ENCODE measurements around the gene OTOS. TPM values are rescaled to one million over a fixed set of nuclear protein-coding genes. Genes with fewer than 3 reads are reported as not detected.
A peak's percentile ranks its signal among the peaks of the same experiment; 100 is the strongest.

OTOS gene
- total RNA-seq, 1 donor from 2014 or later: not detected

DNA sequence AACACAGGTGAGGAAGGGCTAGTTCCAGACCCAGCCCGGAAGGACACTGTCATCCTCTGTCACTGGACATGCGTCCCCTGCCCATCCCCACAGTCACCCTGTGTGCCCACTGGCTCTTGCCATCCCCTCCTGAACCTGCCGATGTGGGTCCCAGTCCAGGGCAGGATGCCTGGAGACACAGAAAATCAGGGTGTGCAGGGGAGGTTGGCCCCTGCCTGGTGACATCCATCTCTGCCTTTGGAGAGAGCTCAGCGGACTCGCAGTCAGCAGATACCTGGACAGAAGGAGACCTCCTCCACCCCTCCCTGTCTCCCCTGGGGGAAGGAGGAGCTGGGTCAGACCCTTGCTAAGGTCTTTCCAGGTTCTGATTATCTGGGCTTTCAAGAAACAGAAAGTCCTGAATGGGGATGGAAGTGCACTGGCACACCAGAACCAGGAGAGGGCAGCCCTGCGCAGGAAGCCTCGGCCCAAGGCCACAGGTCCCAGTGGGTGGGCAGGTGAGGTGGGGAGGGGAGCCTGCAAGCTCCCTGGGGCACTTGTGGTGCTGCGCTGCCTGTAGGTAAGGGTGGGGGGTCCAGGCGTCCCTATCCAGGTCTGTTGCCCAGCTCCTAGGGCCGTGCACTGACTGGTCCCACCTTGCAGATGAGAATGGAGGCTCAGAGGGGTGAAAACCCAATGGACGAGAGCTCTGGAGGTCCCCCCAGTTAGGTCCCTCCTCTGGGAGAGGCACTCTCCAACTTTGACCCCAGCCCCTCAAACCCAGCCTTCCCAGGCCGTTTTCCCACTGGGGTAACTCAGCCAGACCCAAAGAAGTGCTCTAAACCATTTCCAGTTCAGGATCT is 9.7 kb upstream of the OTOS start:
- peak; percentile 45 for ATAC-seq

DNA sequence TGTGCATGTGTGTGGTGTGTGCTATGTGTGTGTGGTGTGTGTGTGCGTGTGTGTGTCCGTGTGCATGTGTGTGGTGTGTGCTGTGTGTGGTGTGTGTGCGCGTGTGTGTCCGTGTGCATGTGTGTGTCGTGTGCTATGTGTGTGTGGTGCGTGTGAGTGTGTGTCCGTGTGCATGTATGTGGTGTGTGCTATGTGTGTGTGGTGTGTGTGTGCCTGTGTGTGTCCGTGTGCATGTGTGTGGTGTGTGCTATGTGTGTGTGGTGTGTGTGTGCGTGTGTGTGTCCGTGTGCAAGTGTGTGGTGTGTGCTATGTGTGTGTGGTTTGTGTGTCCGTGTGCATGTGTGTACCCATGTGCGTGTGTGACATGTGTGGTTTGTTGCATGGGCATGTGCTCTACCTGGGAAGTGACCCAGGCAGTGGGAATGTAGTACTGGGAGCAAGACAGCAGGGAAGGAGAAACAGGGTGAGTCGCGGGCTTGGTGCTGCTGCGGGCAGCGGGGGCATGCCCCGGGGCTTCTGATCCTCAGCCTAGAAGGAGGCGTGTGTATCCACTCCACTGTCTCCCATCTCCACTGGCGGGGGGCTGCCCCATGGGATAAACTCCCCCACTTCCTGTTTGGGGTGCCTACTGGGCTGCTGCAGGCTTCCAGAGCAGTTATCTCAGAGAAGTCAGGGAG is 7.6 kb upstream of the OTOS start:
- ATAC-seq: no peak

DNA sequence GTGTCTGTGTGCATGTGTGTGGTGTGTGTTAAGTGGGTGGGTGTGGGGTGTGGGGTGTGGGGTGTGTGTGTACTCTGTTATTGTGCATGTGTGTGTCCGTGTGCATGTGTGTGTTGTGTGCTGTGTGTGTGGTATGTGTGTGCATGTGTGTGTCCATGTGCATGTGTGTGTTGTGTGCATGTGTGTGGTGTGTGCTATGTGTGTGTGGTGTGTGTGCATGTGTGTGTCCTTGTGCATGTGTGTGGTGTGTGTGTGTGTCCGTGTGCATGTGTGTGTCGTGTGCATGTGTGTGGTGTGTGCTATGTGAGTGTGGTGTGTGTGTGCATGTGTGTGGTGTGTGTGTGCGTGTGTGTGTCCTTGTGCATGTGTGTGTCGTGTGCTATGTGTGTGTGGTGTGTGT is 6.9 kb upstream of the OTOS start:
- no peak for ATAC-seq

DNA sequence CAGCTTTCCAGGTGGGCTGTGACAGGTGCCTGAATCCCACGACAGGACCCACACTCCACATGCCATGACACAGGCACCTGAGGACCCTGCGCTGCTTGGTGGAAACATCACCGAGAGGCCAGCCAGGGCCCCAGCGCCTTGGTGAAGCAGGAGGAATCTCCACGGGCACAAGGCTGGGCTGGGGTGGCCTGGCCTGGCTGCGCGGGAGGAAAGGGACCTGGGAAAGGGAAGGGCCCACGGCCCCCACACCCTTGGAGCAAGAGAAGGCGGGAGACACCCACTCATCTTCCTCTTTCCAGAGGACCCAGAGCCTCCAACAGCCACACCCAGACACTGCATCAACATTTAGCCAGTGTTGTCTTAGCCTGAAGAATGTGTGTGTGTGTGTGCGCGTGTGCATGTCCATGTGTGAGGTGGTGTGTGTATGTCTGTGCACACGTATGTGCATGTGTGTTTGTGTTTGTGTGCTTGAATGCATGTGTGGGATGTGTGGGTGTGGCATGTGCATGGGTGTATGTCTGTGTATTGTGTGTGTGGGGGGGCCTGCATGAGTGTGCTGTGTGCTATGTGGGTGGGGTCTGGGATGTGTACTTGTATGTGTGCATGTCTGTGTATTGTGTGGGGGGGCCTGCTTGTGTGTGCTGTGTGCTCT is 6.3 kb upstream of the OTOS start:
- no peak for ATAC-seq

DNA sequence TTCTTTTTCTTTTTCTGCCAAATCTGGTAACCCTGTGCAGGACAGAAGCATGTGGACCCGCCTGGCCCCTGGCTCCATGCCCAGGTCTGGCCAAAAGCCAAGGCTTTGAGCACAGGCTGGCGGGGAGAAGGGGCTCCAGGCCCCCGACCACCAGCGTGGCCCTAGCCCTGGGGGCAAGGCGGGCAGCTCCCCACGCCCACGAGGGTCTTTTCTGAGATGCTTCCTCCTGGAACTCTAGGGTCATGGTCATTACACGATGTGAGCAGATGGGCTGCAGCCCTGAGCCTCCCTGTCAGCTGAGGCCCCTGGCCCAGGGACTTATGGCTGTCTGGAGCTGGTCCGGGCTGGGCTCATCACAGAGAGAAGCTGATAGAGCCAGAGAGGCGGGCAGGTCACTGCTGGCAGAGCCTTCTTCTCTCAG is 5.7 kb upstream of the OTOS start:
- no peak for ATAC-seq

DNA sequence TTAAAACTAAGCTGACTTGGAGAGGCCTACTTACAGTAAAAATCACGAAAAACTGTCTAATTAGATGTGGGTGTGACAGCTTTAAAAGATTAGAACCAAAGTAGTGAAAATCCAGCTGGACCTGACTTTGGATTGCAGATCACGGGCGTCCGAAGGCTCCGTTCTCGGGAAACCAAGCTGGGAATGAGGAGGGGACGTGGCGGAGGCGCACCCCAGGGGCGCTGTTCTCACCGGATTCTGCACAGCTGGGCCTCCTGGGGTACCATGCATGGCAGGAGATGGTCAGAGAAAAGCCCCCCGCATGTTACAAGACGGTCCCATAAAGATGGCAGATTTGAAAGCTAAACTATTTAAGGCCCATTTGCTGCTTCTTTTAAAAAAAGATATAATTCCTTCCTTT is 5.0 kb upstream of the OTOS start:
- ATAC-seq: no peak

DNA sequence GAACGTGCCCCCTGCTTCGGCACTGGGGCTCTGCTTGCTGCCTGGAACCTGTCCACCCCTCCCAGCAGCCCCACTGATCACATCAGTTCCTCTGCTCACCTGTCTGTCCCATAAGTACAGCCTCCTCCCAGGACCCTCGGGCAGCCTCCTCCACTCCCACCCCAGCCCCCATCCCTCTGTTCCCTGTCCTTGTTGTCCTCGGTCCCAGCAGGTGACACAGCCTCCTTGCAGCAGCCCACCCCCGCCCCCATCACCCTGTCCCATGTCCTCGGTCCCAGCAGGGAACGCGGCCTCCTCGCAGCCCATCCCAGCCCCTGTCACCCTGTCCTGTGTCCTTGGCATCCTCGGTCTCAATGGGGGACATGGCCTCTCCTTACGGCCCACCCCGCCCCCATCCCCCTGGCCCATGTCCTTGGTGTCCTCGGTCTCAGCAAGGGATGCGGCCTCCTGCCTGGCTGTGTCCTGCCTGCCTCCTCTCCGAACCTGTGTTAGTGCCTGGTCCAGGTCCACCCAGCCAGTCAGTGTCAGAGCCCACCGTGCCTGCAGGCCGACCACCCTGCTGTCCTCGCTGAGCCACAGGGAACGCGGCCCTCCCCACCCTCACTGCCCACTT is 4.3 kb upstream of the OTOS start:
- ATAC-seq: no peak

DNA sequence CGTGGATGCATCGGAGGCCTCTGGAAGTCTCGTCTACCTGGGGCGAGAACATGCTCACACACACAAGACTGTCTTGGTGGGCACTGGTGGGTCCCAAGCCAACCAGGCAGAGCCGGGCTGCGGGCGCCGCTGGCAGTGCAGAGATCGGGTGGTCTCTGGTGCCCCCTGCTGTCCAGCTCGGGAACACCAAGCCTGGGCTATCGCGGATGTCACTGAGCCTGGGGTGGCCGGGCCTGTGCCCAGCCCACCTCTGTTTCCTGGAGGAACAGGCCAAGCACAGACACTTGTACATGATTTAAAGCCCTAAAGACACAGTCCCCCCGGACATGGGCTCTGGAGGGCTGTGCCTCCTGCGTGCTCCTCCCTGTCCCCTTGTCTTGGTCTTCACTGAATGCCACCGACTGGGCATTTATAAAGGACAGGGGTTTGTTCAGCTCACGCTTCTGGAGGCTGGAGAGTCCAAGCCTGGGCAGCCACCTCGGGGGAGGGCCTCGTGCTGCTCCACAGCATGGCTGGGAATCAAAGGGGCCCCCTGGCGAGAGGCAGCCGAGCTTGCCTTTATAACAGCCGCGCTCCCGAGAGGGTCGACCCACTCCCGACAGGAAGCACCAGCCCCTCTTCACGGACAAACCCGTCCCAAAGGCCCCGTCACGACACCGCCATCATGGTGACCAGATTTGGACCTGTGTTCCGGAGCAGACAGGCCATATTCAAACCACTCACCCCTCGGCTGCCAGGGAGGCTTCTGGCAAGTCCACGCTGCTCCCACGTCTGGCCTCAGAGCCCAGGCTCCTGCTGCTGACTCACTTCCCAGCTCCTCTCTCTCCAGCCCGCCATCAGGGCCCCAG is 3.6 kb upstream of the OTOS start:
- ATAC-seq: peak; percentile 79

DNA sequence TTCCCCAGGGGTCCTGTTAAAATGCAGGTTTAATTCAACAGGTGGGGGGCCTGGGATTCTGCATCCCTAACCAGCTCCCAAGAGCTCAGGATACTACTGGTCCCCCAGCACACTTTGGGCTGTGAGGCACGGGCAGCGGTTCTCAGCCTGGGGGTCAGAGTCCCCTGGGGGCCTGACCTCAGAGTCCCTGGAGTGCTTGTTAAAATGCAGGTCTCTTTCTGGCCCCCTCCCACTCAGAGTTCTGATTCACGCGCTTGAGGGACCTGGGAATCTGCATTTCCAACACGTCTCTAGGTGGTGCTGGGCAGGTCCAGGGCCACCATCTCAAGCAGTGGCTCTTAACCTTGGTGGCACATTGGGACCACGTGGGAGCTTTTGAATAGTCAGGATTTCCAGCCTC is 2.8 kb upstream of the OTOS start:
- no peak for ATAC-seq

DNA sequence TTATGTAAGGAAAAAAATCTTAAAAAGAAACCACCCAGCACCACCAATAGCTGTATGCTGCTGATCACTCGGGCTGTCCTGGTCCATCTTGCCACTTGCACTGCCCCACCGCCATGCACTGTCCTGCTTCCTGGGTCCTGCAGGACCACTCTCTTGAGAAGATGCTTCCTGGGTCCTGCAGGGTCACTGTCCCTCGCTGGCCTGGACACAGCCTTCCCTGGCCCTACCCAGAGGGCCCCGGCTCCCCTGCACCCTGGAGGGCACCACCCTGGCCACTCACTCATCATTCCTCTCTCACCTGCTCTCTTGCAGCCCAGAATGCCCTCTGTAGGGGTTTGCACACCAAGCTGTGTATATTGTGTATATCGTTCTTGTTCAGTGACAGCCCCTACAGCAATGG is 2.4 kb upstream of the OTOS start:
- no peak for ATAC-seq

DNA sequence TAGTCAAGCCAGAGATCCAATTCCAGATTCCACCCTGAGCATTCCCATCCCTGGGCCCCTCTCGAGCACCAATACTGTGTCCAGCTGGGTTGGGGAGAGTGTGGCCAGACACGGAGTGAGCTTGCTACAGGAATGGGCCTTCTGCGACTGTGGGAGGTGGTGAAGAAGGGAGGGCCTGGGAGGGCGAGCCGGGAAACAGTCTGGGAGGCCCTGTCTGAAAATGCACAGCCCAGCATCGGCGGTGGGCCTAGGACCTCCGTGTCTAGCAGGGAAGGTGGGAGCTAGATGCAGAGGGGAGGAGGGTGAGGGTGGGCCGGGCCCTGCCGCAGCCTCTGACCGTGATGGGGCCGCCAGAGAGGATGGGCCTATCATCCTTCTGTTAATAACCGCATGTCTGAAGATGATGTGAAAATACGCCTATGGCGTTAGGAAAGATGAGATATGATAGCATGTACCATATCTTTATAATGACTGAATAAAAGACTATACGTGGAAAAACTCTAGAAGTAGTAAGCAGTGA is 1.9 kb upstream of the OTOS start:
- ATAC-seq: no peak

DNA sequence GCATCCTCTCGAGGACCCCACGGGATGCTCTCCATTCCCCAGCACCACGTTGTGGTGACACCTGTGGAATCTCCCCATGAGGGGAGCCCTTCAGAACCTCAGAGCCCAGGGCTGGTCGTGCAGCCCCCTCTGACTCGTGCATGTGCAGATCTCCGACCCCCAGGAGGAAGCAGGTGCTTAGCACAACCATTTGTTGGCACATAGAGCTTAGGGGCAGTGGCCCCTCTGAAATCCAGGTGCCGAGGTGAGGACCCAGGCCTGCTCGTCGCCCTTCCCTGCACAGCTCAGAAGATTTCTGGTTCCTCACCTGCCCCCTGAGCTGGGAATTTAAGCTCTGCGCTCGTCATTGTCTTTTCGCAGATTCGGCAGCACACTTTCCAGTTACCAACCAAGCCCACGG is 1.3 kb upstream of the OTOS start:
- ATAC-seq: no peak

DNA sequence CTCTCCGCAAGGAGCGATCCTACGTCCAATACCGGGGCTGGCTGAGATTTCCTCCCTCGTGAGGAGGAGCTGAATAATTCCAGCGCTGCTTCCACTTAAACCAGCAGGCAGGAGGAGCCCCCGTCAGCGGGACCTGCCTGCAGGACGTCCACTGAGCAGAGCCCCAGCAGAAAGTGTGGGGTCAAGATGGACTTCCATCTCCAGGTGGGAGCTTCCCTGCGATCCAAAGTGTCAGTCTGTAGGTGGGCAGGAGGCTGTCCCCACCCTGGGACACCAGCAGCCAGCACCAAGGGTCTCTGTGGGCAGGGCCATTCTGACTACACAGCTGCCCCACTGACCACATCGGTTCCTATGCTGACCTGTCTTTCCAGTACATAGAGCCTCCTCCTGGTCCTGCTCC is 462 bp upstream of the OTOS start:
- no peak for ATAC-seq

DNA sequence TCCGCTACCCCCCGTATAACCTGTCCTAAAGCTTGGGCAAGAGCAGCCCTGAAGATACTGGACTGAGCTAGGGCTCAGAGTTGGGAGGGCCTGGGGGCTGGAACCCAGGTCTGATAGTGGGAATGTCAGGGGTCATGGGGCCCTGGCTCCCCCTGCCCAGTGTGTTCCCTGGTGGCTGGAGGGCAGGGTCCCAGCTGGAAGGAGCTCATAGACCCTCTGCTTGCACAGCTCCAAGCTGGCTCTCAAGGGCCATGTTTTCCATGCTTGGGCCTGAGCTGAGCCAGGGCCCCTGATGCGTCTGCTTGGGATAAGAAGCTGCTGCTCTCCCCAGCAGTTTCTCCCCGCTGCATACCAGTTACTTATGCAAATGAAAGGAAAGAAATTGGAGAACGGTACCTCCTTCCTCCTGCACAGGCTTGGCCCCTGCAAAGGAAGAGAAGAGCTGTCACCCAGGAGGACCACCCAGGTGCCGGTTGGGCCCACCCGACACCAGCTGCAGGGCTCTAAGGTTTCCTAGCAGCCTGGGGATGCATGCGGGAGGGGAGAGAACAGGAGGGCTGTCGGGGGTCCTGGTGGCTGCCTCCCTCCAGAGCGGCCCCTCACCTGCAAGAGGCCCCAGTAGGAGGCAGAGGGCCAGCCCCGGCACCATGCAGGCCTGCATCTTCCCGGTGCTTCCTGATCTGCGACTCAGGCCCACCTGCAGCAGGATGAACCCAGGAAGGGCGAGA is 628 bp downstream of the OTOS start:
- no peak for ATAC-seq

DNA sequence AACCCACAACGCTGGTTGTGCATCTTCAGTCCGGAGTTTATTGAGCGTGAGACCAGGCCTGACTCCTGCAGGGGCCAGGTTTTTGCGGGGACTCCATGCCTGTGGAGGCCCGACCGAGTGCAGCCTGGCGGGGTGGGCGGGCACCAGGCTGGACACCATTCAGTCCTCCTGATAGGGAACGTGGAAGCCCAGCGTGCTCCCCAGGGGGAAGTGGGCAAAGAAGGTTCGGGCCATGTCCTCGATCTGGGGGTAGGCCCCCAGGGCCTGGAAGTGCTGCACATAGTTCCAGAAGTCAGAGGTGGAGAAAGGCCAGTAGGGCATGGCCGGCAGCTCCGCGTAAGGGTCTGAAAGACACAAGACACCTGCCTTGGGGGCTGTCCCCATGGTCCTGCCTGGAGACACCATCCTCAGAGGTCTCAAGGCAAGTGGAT is 1.4 kb downstream of the OTOS start:
- ATAC-seq: no peak

DNA sequence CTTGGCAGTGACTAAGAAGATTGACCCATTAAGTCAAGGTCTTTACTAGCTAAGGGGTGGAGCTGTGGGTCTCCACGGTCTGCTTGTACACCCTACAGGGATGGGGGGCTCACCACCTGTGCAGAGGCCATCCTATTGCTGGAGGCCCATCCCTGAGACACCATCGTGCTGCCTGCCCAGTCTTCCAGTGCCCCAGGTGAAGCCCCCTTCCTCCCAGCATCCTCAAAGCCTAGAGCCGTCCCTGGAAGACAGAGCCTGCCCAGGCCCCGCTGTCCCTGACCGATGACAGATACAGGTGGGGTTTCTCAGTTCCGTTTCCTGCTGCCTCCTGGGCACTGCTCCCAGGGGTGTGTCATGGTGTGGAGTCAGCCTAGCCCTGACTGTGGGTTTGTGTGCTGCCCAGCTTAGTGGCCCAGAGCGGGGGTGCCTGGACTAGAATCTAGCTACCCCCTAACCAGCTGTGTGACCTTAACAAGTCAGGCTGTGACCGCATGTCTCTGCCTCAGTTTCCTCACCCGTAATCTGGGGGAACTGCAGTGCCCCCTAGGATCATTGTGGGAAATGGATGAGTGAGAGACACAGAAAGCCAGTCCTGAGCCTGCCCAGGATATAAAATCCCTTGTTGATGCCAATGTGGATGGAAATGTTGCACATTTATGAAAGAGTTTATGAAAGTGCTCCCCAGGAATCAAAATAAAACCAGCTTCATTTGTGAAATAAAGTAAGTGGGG is 2.0 kb downstream of the OTOS start:
- ATAC-seq: peak; percentile 73

DNA sequence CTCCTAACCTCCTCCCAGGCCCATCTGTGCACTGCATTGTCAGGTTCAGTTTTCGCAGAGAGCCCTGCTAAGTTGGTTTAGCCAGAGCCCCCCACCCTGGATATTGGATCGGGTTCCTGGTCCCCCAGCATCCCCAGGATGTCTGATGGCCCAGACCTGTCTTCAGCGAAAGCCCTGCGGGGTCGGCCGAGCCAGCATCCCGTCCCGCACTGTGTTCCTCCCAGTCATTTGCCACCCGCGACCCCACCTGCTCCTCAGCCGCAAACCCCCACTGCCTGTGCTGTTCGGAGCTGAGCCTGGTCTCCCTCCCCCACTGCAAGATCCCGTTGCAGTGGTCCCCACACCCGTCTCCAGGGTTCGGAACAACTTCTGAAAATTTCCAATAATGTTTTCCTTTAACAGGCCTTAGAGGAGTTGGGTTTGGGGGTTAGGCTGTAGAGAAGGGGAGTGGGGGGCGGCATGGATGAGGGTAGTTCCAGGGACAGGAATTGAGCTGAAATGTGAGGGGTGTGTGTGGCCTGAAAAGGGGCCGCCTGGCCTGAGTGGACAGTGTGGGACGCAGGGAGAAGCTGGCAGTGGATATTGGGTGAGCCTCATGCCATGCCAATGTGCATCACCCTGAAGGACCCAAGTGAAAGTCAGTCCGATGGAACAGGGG is 2.7 kb downstream of the OTOS start:
- ATAC-seq: no peak

DNA sequence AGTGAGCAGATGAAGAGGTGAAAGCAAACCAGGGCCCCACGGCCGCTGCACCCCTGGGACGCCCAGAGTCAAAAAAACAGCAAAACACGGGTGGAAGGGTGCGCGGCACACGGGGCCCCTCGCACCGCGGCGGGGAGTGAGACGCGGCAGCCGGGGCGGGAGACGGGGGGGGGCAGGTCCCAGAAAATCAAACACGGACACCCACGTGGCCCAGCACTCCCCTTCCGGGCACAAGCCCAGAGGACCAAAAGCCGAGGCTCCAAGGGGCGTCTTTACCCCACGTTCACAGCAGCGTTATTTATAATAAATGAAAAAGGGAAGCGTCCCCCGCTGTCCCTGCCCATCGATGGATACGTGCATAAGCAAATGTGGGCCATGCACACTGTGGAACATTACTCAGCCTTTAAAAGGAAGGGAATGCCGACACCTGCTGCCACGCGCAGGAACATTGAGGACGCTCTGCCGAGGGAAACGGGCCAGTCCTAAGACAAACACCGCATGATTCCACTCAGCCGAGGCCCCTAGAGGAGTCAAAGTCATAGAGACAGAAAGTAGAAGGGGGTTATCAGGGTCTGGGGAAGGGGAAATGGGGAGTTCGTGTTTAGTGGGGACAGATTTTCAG is 3.7 kb downstream of the OTOS start:
- peak; percentile 1 for ATAC-seq

DNA sequence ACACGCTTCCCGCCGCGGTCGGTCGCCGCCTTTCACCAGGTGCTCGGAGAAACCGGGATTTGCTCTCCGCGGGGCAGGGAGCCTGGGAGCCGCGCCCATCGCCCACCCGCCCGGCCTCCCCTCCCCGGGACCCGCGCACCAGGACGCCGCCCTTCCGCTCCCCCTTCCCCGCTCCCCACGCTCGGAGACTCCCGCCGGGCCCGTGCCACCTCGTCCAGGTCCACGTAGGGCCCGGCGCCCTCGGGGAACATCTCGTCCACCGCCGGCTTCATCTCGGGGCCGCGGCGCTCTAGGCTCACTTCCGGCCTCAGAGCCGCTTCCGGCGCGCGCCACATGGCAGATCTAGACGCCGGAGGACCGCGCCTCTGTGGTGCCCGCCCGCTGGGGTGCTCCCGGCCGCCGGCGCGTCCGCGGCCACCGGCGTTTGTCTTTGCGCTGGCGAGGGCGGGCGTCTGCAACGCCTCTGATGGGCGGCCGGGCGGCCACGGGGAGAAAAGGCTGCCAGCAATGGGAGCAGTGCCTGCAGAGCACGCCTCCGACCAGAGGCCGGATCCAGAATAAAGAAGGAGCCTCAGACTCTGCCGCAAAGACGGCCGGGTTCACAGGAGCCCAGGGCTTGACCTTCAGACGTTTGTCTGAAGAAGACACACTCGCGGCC is 4.3 kb downstream of the OTOS start, which contains the start of gene COPS9:
Gene COPS9 (minus strand): TSS at position 293 of the 658 bp plus-strand sequence. CDS start 21 bp downstream, at position 272.
- peak; percentile 92 for ATAC-seq
